Liver (tissue), 9 donors: Measurements from ENCODE around the gene FOXO3. TPM values are rescaled to one million over a fixed set of nuclear protein-coding genes. Genes with fewer than 3 reads are reported as not detected.

ENCODE experiments used
- DNase-seq: peaks from one replicate; pipeline ENCODE4 v3.0.0-alpha.2; 2017; ENCODE audit warnings: low spot score
- H3K27ac ChIP-seq, 2 donors: one replicate each; pipeline ENCODE4 v1.7.0; 2013; ENCODE audit warnings: inconsistent platforms in 2 of 2, low read length in 2 of 2, control low read depth in 1 of 2, low read depth in 1 of 2, mild to moderate bottlenecking in 1 of 2
- H3K27me3 ChIP-seq, 4 donors: one replicate each; pipeline versions ENCODE4 v1.6.1 to v1.7.0; 2013; ENCODE audit warnings: low read length in 3 of 4, inconsistent platforms in 1 of 4, mild to moderate bottlenecking in 1 of 4, moderate library complexity in 1 of 4; ENCODE audit not compliant: control insufficient read depth in 4 of 4, insufficient read depth in 4 of 4
- H3K36me3 ChIP-seq, 4 donors: one replicate each; pipeline versions ENCODE4 v1.6.1 to v1.7.0; 2013; ENCODE audit warnings: low read length in 3 of 4, mild to moderate bottlenecking in 3 of 4, low read depth in 1 of 4, moderate library complexity in 1 of 4; ENCODE audit not compliant: control insufficient read depth in 4 of 4, insufficient read depth in 3 of 4
- H3K4me1 ChIP-seq, 4 donors: one replicate each; pipeline versions ENCODE4 v1.6.1 to v1.7.0; 2013; ENCODE audit warnings: low read length in 3 of 4, mild to moderate bottlenecking in 3 of 4, moderate library complexity in 1 of 4; ENCODE audit not compliant: control insufficient read depth in 4 of 4, insufficient read depth in 4 of 4
- H3K4me3 ChIP-seq, 3 donors: one replicate each; pipeline versions ENCODE4 v1.6.1 to v1.7.0; 2013; ENCODE audit warnings: low read length in 3 of 3, control low read depth in 1 of 3, low read depth in 1 of 3, mild to moderate bottlenecking in 1 of 3
- H3K9ac ChIP-seq, 2 donors: one replicate each; pipeline ENCODE4 v1.7.0; 2013; ENCODE audit warnings: low read length in 2 of 2, mild to moderate bottlenecking in 2 of 2, moderate library complexity in 2 of 2, control low read depth in 1 of 2, low read depth in 1 of 2
- H3K9me3 ChIP-seq, 4 donors: one replicate each; pipeline versions ENCODE4 v1.6.1 to v1.7.0; 2013; ENCODE audit warnings: low read length in 3 of 4; ENCODE audit not compliant: control insufficient read depth in 4 of 4
- EGR1 ChIP-seq, 2 donors: IDR thresholded peaks; 2 replicates each; pipeline ENCODE4 v1.6.1; 2016 to 2018; ENCODE audit warnings: antibody characterized with exemption in 2 of 2, low read depth in 2 of 2
- FOXA2 ChIP-seq: IDR thresholded peaks from 2 replicates; pipeline ENCODE4 v1.6.1; 2016; ENCODE audit warnings: antibody characterized with exemption
- RAD21 ChIP-seq, 2 donors: IDR thresholded peaks; 2 replicates each; pipeline ENCODE4 v1.6.1; 2016; ENCODE audit warnings: antibody characterized with exemption in 2 of 2, mild to moderate bottlenecking in 2 of 2
- RXRA ChIP-seq, 2 donors: IDR thresholded peaks; 2 replicates each; pipeline ENCODE4 v1.6.1; 2017 to 2018; ENCODE audit warnings: antibody characterized with exemption in 2 of 2, mild to moderate bottlenecking in 1 of 2
- SP1 ChIP-seq: IDR thresholded peaks from 2 replicates; pipeline ENCODE4 v1.6.1; 2018; ENCODE audit warnings: antibody characterized with exemption, mild to moderate bottlenecking
- YY1 ChIP-seq: IDR thresholded peaks from 2 replicates; pipeline ENCODE4 v1.6.1; 2016; ENCODE audit warnings: antibody characterized with exemption, mild to moderate bottlenecking
- WGBS: extraction: QIAGEN DNeasy Blood & Tissue Kit; methylation state at CpG from one replicate; pipeline ENCODE4 v1.1.7; 2013; 5-methylcytosine and 5-hydroxymethylcytosine counted together
- polyA plus RNA-seq, 2 donors: library from polyadenylated mRNA; stranded (reverse) in 1 of 2; unstranded in 1 of 2; fragments of 200-250 nt in 1 of 2; fragments of >200 nt in 1 of 2; fragmentation: Nextera tagmentation in 1 of 2; extraction: Ambion mirVana in 1 of 2; gene quantifications; one replicate each; pipeline versions ENCODE4 v1.2.1 to v1.2.3, GENCODE V29; 2013 to 2015
- total RNA-seq, 2 donors: library from RNA; depleted of rRNA; stranded (reverse); fragments of >200 nt; gene quantifications; one replicate each; pipeline ENCODE4 v1.2.3, GENCODE V29; 2014
- TF ChIP-seq, protein P1 (sequence below): fragments of 150-350 bp; IDR thresholded peaks from 2 replicates; pipeline ENCODE4 v1.5.1; 2017; ENCODE audit warnings: improper control_type of control experiment, low read depth, low read length; ENCODE audit not compliant: missing input control
- TF ChIP-seq, protein P2 (sequence below): IDR thresholded peaks from 2 replicates; pipeline ENCODE4 v1.6.1; 2016; ENCODE audit warnings: antibody characterized with exemption
- donor health status: healthy.
- donor health status: healthy.
- donor health status: healthy.
- donor health status: healthy.
- donor health status: healthy.

The FOXO3 gene
- total and polyA plus RNA-seq, 4 donors = 6.0 to 72.2 (median 17.3) TPM

DNA sequence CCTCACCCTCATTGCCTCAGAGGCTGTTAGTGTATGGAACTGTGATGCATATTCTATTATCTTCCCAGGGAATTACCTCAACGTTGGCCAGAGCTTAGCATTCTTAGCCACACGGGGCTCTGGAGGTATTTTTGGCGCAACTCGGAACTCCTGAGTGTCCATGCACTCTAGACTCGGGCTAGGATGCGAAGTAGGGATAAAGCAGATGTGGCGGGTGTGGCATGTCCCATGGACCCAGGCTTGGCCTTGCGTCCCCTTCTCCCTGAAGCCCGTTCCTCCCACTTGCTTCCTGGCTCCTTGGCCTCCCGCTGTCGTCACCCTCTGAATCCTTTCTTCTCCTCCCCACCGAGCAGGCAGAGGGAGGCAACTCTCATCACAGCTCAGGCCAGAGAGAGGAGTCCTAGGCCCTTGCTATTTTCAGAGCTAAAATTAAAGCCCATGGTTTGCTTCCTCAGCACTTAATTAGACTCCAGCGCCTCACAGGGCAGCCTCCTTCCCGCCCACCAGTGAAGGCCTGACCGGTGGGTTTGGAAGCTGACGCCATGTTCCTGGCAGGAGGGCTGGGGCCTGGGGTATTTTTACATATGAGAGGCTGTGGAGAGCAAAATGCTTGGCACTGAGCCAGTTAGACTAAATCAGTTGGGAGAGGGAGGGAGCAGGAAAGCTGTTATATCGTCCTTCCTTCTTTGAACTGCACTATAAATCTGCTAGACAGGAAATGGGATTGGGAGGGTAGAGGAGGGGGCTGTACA is 138.7 kb downstream of the FOXO3 start (continued):
- TF ChIP-seq SP1 (no peak), EGR1 (IDR thresholded peaks at IDR 0.05; ENCODE audit: low read depth in 2 of 2) (no peak)
- TF ChIP-seq, protein P1, sequence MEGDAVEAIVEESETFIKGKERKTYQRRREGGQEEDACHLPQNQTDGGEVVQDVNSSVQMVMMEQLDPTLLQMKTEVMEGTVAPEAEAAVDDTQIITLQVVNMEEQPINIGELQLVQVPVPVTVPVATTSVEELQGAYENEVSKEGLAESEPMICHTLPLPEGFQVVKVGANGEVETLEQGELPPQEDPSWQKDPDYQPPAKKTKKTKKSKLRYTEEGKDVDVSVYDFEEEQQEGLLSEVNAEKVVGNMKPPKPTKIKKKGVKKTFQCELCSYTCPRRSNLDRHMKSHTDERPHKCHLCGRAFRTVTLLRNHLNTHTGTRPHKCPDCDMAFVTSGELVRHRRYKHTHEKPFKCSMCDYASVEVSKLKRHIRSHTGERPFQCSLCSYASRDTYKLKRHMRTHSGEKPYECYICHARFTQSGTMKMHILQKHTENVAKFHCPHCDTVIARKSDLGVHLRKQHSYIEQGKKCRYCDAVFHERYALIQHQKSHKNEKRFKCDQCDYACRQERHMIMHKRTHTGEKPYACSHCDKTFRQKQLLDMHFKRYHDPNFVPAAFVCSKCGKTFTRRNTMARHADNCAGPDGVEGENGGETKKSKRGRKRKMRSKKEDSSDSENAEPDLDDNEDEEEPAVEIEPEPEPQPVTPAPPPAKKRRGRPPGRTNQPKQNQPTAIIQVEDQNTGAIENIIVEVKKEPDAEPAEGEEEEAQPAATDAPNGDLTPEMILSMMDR = no peak

DNA sequence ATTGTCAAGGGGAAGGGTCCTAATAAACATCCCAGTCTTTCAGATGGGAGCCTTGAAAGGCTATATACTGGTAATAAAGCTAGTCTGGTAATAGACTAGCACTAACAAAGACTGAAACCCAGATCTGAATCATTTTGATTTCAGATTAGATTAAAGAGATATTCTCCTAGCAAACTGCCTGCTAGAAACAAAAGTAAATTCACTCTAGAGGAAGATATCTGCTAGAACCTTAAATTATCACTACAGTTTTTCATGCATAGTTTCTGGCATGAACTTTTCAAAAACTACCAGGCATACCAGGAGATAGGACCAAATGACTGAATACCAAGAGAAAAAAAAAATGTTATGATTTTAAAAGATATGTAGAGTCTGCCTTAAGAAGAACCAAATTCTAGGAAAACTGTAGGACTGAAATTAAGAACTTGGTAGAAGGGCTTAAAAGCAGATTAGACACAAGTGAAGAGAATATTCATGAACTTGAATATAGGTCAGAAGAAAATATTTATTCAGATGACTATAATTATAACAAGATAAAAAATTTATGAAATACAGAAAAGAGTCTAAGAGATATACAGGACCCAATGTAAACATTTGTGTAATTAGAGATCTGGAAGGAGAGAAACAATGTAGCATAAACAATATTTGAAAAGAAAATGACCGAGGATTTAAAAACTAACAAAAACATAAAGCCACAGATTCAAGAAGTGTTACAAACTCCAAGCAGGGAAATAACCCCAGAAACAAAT is 141.6 kb downstream of the FOXO3 start:
- H3K36me3 ChIP-seq = no peaks in the 10 kb centered on the region

DNA sequence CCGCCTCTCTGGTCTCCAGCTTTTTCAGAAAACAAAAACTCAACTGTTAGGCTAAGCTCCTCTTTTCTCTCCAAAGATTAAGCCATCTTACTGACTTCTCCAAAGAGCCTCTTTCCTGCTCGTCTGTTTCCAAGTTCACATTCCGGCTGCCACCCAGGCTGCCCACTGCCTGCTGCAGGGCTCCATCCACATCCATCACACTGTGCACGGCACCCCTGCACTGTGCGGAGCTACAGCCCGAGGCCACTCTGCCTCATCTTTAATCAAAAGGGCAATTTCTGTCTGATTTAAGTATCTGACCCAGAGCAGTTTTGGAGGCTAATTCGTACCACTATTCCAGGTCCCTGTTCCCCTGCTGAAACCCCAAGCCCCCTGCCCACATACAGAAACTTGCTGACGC is 145.9 kb downstream of the FOXO3 start:
- H3K36me3 ChIP-seq = no peaks in the 10 kb centered on the region
- WGBS = 97% methylated on average over 8 of the region's 8 CpGs
- TF ChIP-seq, protein P1 = no peak
- no peak for TF ChIP-seq RAD21 (IDR thresholded peaks at IDR 0.05)
- TF ChIP-seq YY1 = no peak
- H3K9ac ChIP-seq = no peak overlapping the region
- no peak overlapping the region for H3K27ac ChIP-seq
- DNase-seq = no peak
- no peaks in the 10 kb centered on the region for H3K4me1 ChIP-seq
- peaks cover 0 to 7% (median 2%) of the 10 kb centered on the region in 4 donors for H3K9me3 ChIP-seq
- no peaks in the 10 kb centered on the region for H3K27me3 ChIP-seq
- no peak overlapping the region for H3K4me3 ChIP-seq

More for the DNA sequence above, 141.6 kb downstream of the FOXO3 start:
- Histone ChIP-seq H3K4me3 (no peak overlapping the region), H3K27me3 (no peaks in the 10 kb centered on the region), H3K9me3 (peaks cover 0 to 7% (median 3%) of the 10 kb centered on the region in 4 donors), H3K27ac (no peak overlapping the region), H3K4me1 (no peaks in the 10 kb centered on the region), H3K9ac (no peak overlapping the region)
- 96% methylated on average over 1 of the region's 1 CpG for WGBS
- DNase-seq = no peak
- TF ChIP-seq FOXA2 (no peak), SP1 (no peak), RXRA (IDR thresholded peaks at IDR 0.05) (no peak)
- TF ChIP-seq, protein P1 = peak; percentile 0
- TF ChIP-seq, protein P2, sequence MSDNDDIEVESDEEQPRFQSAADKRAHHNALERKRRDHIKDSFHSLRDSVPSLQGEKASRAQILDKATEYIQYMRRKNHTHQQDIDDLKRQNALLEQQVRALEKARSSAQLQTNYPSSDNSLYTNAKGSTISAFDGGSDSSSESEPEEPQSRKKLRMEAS = no peak
